ENCODE results near the gene ZC3H12C.
"Not testable (repeated sequence)": the region's sequence is repeated elsewhere in the genome, so short reads cannot be mapped to it uniquely, and the experiment has no call there.

Gene ZC3H12C

GRCh38 chr11:110186456-110186855 is 93.3 kb downstream of the ZC3H12C start:
- Histone ChIP-seq H2AFZ (ENCODE audit: low read depth) (no peak overlapping the region), H3K4me1 (ENCODE audit: low read depth, poor library complexity, severe bottlenecking) (peaks cover 10% of the 10 kb centered on the region), H4K20me1 (ENCODE audit: insufficient read depth) (no peaks in the 10 kb centered on the region), H3K36me3 (ENCODE audit: insufficient read depth) (no peaks in the 10 kb centered on the region), H3K27ac (no peak overlapping the region), H3K79me2 (ENCODE audit: insufficient read depth, low read depth) (no peaks in the 10 kb centered on the region), H3K27me3 (ENCODE audit: insufficient read depth, low read depth) (no peaks in the 10 kb centered on the region), H3K4me3 (IDR thresholded peaks at IDR 0.05; ENCODE audit: insufficient read depth, low read depth, low read length) (no peak overlapping the region), H3K9ac (no peak overlapping the region), H3K4me2 (no peak overlapping the region)
- TF ChIP-seq CTCF (conservative IDR thresholded peaks at IDR 0.05; ENCODE audit: low read depth, low read length), result no peak

GRCh38 chr11:110186867-110187266 is 93.7 kb downstream of the ZC3H12C start:
- no peaks in the 10 kb centered on the region for H3K27me3 ChIP-seq (ENCODE audit: insufficient read depth, low read depth)
- H2AFZ ChIP-seq (ENCODE audit: low read depth), result no peak overlapping the region
- H3K36me3 ChIP-seq (ENCODE audit: insufficient read depth), result no peaks in the 10 kb centered on the region
- H3K79me2 ChIP-seq (ENCODE audit: insufficient read depth, low read depth), result no peaks in the 10 kb centered on the region
- no peak overlapping the region for H3K27ac ChIP-seq
- no peak for TF ChIP-seq CTCF (conservative IDR thresholded peaks at IDR 0.05; ENCODE audit: low read depth, low read length)
- no peaks in the 10 kb centered on the region for H4K20me1 ChIP-seq (ENCODE audit: insufficient read depth)
- H3K4me1 ChIP-seq (ENCODE audit: low read depth, poor library complexity, severe bottlenecking), result peaks cover 10% of the 10 kb centered on the region
- no peak overlapping the region for H3K4me2 ChIP-seq
- H3K4me3 ChIP-seq (IDR thresholded peaks at IDR 0.05; ENCODE audit: insufficient read depth, low read depth, low read length), result no peak overlapping the region
- no peak overlapping the region for H3K9ac ChIP-seq

GRCh38 chr11:110187731-110188130 is 94.5 kb downstream of the ZC3H12C start:
- TF ChIP-seq CTCF (conservative IDR thresholded peaks at IDR 0.05; ENCODE audit: low read depth, low read length), result no peak
- H2AFZ ChIP-seq (ENCODE audit: low read depth), result no peak overlapping the region

GRCh38 chr11:110190885-110191284 is 97.7 kb downstream of the ZC3H12C start:
- H4K20me1 ChIP-seq (ENCODE audit: insufficient read depth), result no peaks in the 10 kb centered on the region
- H3K79me2 ChIP-seq (ENCODE audit: insufficient read depth, low read depth), result no peaks in the 10 kb centered on the region
- no peaks in the 10 kb centered on the region for H3K36me3 ChIP-seq (ENCODE audit: insufficient read depth)
- no peaks in the 10 kb centered on the region for H3K27me3 ChIP-seq (ENCODE audit: insufficient read depth, low read depth)
- H3K9ac ChIP-seq, result no peak overlapping the region
- TF ChIP-seq CTCF (conservative IDR thresholded peaks at IDR 0.05; ENCODE audit: low read depth, low read length), result no peak
- H3K4me3 ChIP-seq (IDR thresholded peaks at IDR 0.05; ENCODE audit: insufficient read depth, low read depth, low read length), result no peak overlapping the region
- H3K4me1 ChIP-seq (ENCODE audit: low read depth, poor library complexity, severe bottlenecking), result peaks cover 18% of the 10 kb centered on the region
- no peak overlapping the region for H2AFZ ChIP-seq (ENCODE audit: low read depth)
- no peak overlapping the region for H3K27ac ChIP-seq
- no peak overlapping the region for H3K4me2 ChIP-seq

More at GRCh38 chr11:110187731-110188130, 94.5 kb downstream of the ZC3H12C start:
- peaks cover 16% of the 10 kb centered on the region for H3K4me1 ChIP-seq (ENCODE audit: low read depth, poor library complexity, severe bottlenecking)
- no peaks in the 10 kb centered on the region for H3K36me3 ChIP-seq (ENCODE audit: insufficient read depth)
- no peaks in the 10 kb centered on the region for H3K27me3 ChIP-seq (ENCODE audit: insufficient read depth, low read depth)
- no peak overlapping the region for H3K4me3 ChIP-seq (IDR thresholded peaks at IDR 0.05; ENCODE audit: insufficient read depth, low read depth, low read length)
- no peaks in the 10 kb centered on the region for H4K20me1 ChIP-seq (ENCODE audit: insufficient read depth)
- H3K79me2 ChIP-seq (ENCODE audit: insufficient read depth, low read depth), result no peaks in the 10 kb centered on the region
- no peak overlapping the region for H3K27ac ChIP-seq
- H3K4me2 ChIP-seq, result no peak overlapping the region
- H3K9ac ChIP-seq, result no peak overlapping the region

GRCh38 chr11:110192604-110193282 is 99.6 kb downstream of the ZC3H12C start:
- not testable (repeated sequence) for H3K9ac ChIP-seq; H3K36me3 ChIP-seq (ENCODE audit: insufficient read depth); H4K20me1 ChIP-seq (ENCODE audit: insufficient read depth); H3K27ac ChIP-seq; H3K27me3 ChIP-seq (ENCODE audit: insufficient read depth, low read depth); H3K4me2 ChIP-seq; H3K4me3 ChIP-seq (IDR thresholded peaks at IDR 0.05; ENCODE audit: insufficient read depth, low read depth, low read length); H2AFZ ChIP-seq (ENCODE audit: low read depth); H3K79me2 ChIP-seq (ENCODE audit: insufficient read depth, low read depth)
- peaks cover 18% of the 10 kb centered on the region for H3K4me1 ChIP-seq (ENCODE audit: low read depth, poor library complexity, severe bottlenecking)

GRCh38 chr11:110194211-110194766 is 101.1 kb downstream of the ZC3H12C start:
- not testable (repeated sequence) for H2AFZ ChIP-seq (ENCODE audit: low read depth); H3K36me3 ChIP-seq (ENCODE audit: insufficient read depth); H3K4me2 ChIP-seq; H3K9ac ChIP-seq; H3K4me3 ChIP-seq (IDR thresholded peaks at IDR 0.05; ENCODE audit: insufficient read depth, low read depth, low read length); H3K27ac ChIP-seq; H4K20me1 ChIP-seq (ENCODE audit: insufficient read depth); H3K79me2 ChIP-seq (ENCODE audit: insufficient read depth, low read depth); H3K27me3 ChIP-seq (ENCODE audit: insufficient read depth, low read depth)
- peaks cover 18% of the 10 kb centered on the region for H3K4me1 ChIP-seq (ENCODE audit: low read depth, poor library complexity, severe bottlenecking)

Data from KMS-11 (cell line).